IPS DF 19.7 (cell line): ENCODE measurements around the gene NUP62.
"Not testable (repeated sequence)": the region's sequence is repeated elsewhere in the genome, so short reads cannot be mapped to it uniquely, and the experiment has no call there.

Source experiments
- DNase-seq: peaks from one replicate; pipeline ENCODE4 v3.0.0-alpha.2; 2013; ENCODE audit warnings: low read depth, low spot score

Gene NUP62

GRCh38 chr19:49929121-49929610, at the start of gene NUP62, which contains the start of gene ATF5:
TSS of gene NUP62 (minus strand) at chr19:49929504. CDS start at chr19:49909807, 19,697 bp downstream.
TSS of gene ATF5 (plus strand) at chr19:49929205. CDS start at chr19:49930851, 1,646 bp downstream.
- no peak for DNase-seq

- DNase-seq: no peak
These were observed 49.0 kb upstream of the NUP62 start for GRCh38 chr19:49978324-49978723.

- no peak for DNase-seq
These were observed 48.6 kb upstream of the NUP62 start for GRCh38 chr19:49977881-49978280.

- DNase-seq: no peak
These were observed 47.8 kb upstream of the NUP62 start for GRCh38 chr19:49977076-49977475.

- no peak for DNase-seq
These were observed 47.2 kb upstream of the NUP62 start for GRCh38 chr19:49976496-49976895.

- DNase-seq: no peak
These were observed 45.7 kb upstream of the NUP62 start for GRCh38 chr19:49975051-49975450.

- no peak for DNase-seq
These were observed 44.7 kb upstream of the NUP62 start for GRCh38 chr19:49973987-49974386.

GRCh38 chr19:49972841-49973240, 43.5 kb upstream of the NUP62 start:
- DNase-seq: no peak

GRCh38 chr19:49971991-49972411, 42.7 kb upstream of the NUP62 start:
- no peak for DNase-seq

GRCh38 chr19:49969355-49969754, 40.1 kb upstream of the NUP62 start:
- DNase-seq: not testable (repeated sequence)

- no peak for DNase-seq
These were observed 39.1 kb upstream of the NUP62 start for GRCh38 chr19:49968279-49968922.

- DNase-seq: not testable (repeated sequence)
These were observed 31.7 kb upstream of the NUP62 start, which contains the start of gene SIGLEC11 for GRCh38 chr19:49960980-49961379. TSS of gene SIGLEC11 (minus strand) at chr19:49961172. CDS start at chr19:49961081, 91 bp downstream.

- not testable (repeated sequence) for DNase-seq
These were observed 30.6 kb upstream of the NUP62 start for GRCh38 chr19:49959892-49960291.

- DNase-seq: not testable (repeated sequence)
These were observed 29.3 kb upstream of the NUP62 start for GRCh38 chr19:49958596-49958995.

GRCh38 chr19:49958144-49958543, 28.8 kb upstream of the NUP62 start:
- not testable (repeated sequence) for DNase-seq

- DNase-seq: no peak
These were observed 28.1 kb upstream of the NUP62 start for GRCh38 chr19:49957262-49957915.

GRCh38 chr19:49956115-49956495, 26.8 kb upstream of the NUP62 start:
- DNase-seq: no peak

GRCh38 chr19:49954933-49955332, 25.6 kb upstream of the NUP62 start:
- no peak for DNase-seq

GRCh38 chr19:49954092-49954829, 25.0 kb upstream of the NUP62 start:
- DNase-seq: no peak

- DNase-seq: no peak
These were observed 24.1 kb upstream of the NUP62 start for GRCh38 chr19:49953416-49953815.

GRCh38 chr19:49952906-49953305, 23.6 kb upstream of the NUP62 start:
- no peak for DNase-seq

- no peak for DNase-seq
These were observed 23.2 kb upstream of the NUP62 start for GRCh38 chr19:49952479-49952836.
